HCT116 (cell line): ENCODE results near the gene RBM20. TPM values are rescaled to one million over a fixed set of nuclear protein-coding genes. Genes with fewer than 3 reads are reported as not detected.

Experiments
- ATAC-seq: fragments of 200-7000 bp; cut with Tn5 transposase; 2 replicates; pipeline ENCODE4 v1.9.1; 2020; ENCODE audit warnings: mild to moderate bottlenecking, moderate library complexity
- BruUV-seq: library from RNA; stranded (reverse); fragments of 400-500 nt; replicated peaks from 2 replicates; lab custom pipeline; 2021; lab: Mats Ljungman, UMichigan
- CTCF ChIA-PET: fragments of 300-600 bp; sonication (Branson Sonifier 250); formaldehyde crosslinking; loops from one replicate; lab custom pipeline; 2021; ENCODE audit warnings: antibody characterized with exemption; lab: Charles Lee
- POLR2A ChIA-PET: fragments of 300-600, 350-600 bp; sonication (Branson Sonifier 250); formaldehyde crosslinking; loops from one replicate; lab custom pipeline; 2021; ENCODE audit warnings: antibody characterized with exemption; lab: Charles Lee
- RAD21 ChIA-PET, 2 experiments: fragments of 300-600 bp; sonication (Branson Sonifier 250); formaldehyde crosslinking; loops; one replicate each; lab custom pipeline; 2023; ENCODE audit warnings: low total read pairs in 2 of 2; ENCODE audit not compliant: uncharacterized antibody in 2 of 2, unreplicated experiment in 2 of 2, low non-redundant PET in 1 of 2; lab: Charles Lee
- DNase-seq: peaks from one replicate; pipeline ENCODE4 v3.0.0-alpha.2; 2010; ENCODE audit warnings: low read depth, low spot score
- H2AFZ ChIP-seq: fragments of 200-600 bp; shearing (Covaris generic), sonication (generic); 2 replicates; pipeline ENCODE4 v1.6.1; 2017; ENCODE audit warnings: low read depth, mixed run types, mixed read lengths, antibody characterized with exemption, low read length; ENCODE audit not compliant: poor library complexity, severe bottlenecking
- H3K27ac ChIP-seq: 2 replicates; pipeline ENCODE4 v1.5.1; 2012; ENCODE audit warnings: low read depth, low read length
- H3K27me3 ChIP-seq: fragments of 200-600 bp; sonication (generic); 2 replicates; pipeline ENCODE4 v1.6.1; 2016; ENCODE audit warnings: mixed run types, low read length, mixed read lengths; ENCODE audit not compliant: insufficient read depth
- H3K36me3 ChIP-seq, 2 experiments: fragments of 200-500 bp in 1 of 2; fragments of 200-600 bp in 1 of 2; sonication (Bioruptor generic) in 1 of 2; sonication (generic) in 1 of 2; 2 replicates each; pipeline versions ENCODE4 v1.5.1 to v1.6.1; 2014 to 2016; ENCODE audit warnings: low read length in 2 of 2, inconsistent platforms in 1 of 2, mixed read lengths in 1 of 2, mixed run types in 1 of 2; ENCODE audit not compliant: insufficient read depth in 2 of 2, control insufficient read depth in 1 of 2
- H3K4me1 ChIP-seq, 2 experiments: fragments of 200-600 bp in 1 of 2; sonication (generic) in 1 of 2; 2 replicates each; pipeline versions ENCODE4 v1.5.1 to v1.6.1; 2012 to 2017; ENCODE audit warnings: low read length in 2 of 2, inconsistent platforms in 1 of 2, mild to moderate bottlenecking in 1 of 2, mixed read lengths in 1 of 2, mixed run types in 1 of 2, moderate library complexity in 1 of 2; ENCODE audit not compliant: insufficient read depth in 2 of 2, control insufficient read depth in 1 of 2
- H3K4me2 ChIP-seq: fragments of 200-600 bp; sonication (generic); 2 replicates; pipeline ENCODE4 v1.6.1; 2017; ENCODE audit warnings: mixed run types, low read length, mixed read lengths
- H3K4me3 ChIP-seq, 2 experiments: fragments of 200-600 bp in 1 of 2; sonication (generic) in 1 of 2; replicated peaks in 1 of 2; 2 replicates each; pipeline ENCODE4 v1.5.1; 2011 to 2016; ENCODE audit warnings: low read length in 2 of 2, control low read depth in 1 of 2, low read depth in 1 of 2, mild to moderate bottlenecking in 1 of 2, mixed read lengths in 1 of 2, mixed run types in 1 of 2
- H3K79me2 ChIP-seq: fragments of 200-600 bp; sonication (generic); 2 replicates; pipeline ENCODE4 v1.6.1; 2017; ENCODE audit warnings: mild to moderate bottlenecking, mixed run types, low read length, moderate library complexity, mixed read lengths; ENCODE audit not compliant: insufficient read depth
- H3K9ac ChIP-seq: fragments of 200-600 bp; sonication (generic); 2 replicates; pipeline ENCODE4 v1.6.1; 2016; ENCODE audit warnings: low read length, mixed read lengths
- H3K9me2 ChIP-seq: fragments of 200-600 bp; sonication (generic), shearing (Covaris generic); 2 replicates; pipeline ENCODE4 v1.6.1; 2017; ENCODE audit warnings: mixed run types, mild to moderate bottlenecking, moderate library complexity; ENCODE audit not compliant: insufficient read depth
- H3K9me3 ChIP-seq, 2 experiments: fragments of 200-500 bp in 1 of 2; fragments of 200-600 bp in 1 of 2; sonication (Bioruptor generic) in 1 of 2; sonication (generic) in 1 of 2; 2 replicates each; pipeline ENCODE4 v1.6.1; 2014 to 2017; ENCODE audit warnings: low read length in 2 of 2, mixed read lengths in 2 of 2, inconsistent platforms in 1 of 2, low read depth in 1 of 2, mild to moderate bottlenecking in 1 of 2, mixed run types in 1 of 2, moderate library complexity in 1 of 2; ENCODE audit not compliant: control insufficient read depth in 1 of 2, insufficient read depth in 1 of 2
- H4K20me1 ChIP-seq: fragments of 200-600 bp; sonication (generic), shearing (Covaris generic); 2 replicates; pipeline ENCODE4 v1.6.1; 2017; ENCODE audit warnings: mixed run types, mild to moderate bottlenecking, moderate library complexity; ENCODE audit not compliant: insufficient read depth
- CEBPB ChIP-seq: IDR thresholded peaks from 2 replicates; pipeline ENCODE4 v1.6.1; 2012; ENCODE audit warnings: low read depth
- FOSL1 ChIP-seq: IDR thresholded peaks from 2 replicates; pipeline ENCODE4 v1.6.1; 2012; ENCODE audit warnings: low read depth
- JUND ChIP-seq: IDR thresholded peaks from 2 replicates; pipeline ENCODE4 v1.6.1; 2012
- POLR2AphosphoS5 ChIP-seq: IDR thresholded peaks from 2 replicates; pipeline ENCODE4 v1.6.1; 2011; ENCODE audit warnings: mild to moderate bottlenecking, low read depth, low read length, moderate library complexity
- RAD21 ChIP-seq: IDR thresholded peaks from 2 replicates; pipeline ENCODE4 v1.6.1; 2012; ENCODE audit warnings: low read depth, mild to moderate bottlenecking
- SIN3A ChIP-seq: IDR thresholded peaks from 2 replicates; pipeline ENCODE4 v1.6.1; 2012; ENCODE audit warnings: low read depth
- SP1 ChIP-seq: IDR thresholded peaks from 2 replicates; pipeline ENCODE4 v1.6.1; 2012; ENCODE audit warnings: low read depth
- intact Hi-C: fragments of 100-400 bp; cut with micrococcal nuclease; formaldehyde crosslinking; loops from 2 replicates; pipeline ENCODE4 v1.10.0; 2022
- total RNA-seq: library from RNA; stranded (reverse); gene quantifications from one replicate; pipeline ENCODE4 v1.2.1, GENCODE V29; 2021; ENCODE audit not compliant: unreplicated experiment
- TF ChIP-seq, protein P1 (sequence below): IDR thresholded peaks from 2 replicates; pipeline ENCODE4 v1.6.1; 2011; ENCODE audit warnings: mild to moderate bottlenecking, low read length, moderate library complexity; ENCODE audit not compliant: insufficient replicate concordance; ENCODE audit errors: extremely low read depth
- TF ChIP-seq, protein P2 (sequence below): IDR thresholded peaks from 2 replicates; pipeline ENCODE4 v1.6.1; 2012; ENCODE audit warnings: low read depth

RBM20 gene
- total RNA-seq, 1 experiment from 2014 or later, result 2.0 TPM

DNA sequence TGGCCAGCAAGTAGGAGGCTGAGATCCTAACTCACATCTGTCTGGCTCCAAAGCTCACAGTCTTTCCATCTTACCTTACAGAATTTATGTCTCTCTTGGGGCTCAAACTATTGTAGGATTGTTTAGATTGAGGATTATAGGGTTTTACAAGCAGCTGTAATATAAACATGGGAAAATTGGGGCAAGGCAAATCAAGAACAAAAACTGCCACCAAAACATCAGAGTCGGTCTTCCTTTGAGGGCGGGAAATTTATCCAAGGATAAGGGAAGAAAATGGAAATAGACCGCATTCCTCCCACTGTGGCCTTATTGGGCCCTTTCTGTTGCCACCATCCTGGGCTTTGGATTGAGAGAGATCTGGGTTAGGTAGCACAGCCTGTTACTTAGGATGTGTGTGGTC, 22.5 kb downstream of the RBM20 start:
- no peak for ATAC-seq
- H3K9me2 ChIP-seq, result no peaks in the 10 kb centered on the region
- H2AFZ ChIP-seq, result no peak overlapping the region
- TF ChIP-seq, protein P1, sequence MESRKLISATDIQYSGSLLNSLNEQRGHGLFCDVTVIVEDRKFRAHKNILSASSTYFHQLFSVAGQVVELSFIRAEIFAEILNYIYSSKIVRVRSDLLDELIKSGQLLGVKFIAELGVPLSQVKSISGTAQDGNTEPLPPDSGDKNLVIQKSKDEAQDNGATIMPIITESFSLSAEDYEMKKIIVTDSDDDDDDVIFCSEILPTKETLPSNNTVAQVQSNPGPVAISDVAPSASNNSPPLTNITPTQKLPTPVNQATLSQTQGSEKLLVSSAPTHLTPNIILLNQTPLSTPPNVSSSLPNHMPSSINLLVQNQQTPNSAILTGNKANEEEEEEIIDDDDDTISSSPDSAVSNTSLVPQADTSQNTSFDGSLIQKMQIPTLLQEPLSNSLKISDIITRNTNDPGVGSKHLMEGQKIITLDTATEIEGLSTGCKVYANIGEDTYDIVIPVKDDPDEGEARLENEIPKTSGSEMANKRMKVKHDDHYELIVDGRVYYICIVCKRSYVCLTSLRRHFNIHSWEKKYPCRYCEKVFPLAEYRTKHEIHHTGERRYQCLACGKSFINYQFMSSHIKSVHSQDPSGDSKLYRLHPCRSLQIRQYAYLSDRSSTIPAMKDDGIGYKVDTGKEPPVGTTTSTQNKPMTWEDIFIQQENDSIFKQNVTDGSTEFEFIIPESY, result no peak
- no peak for TF ChIP-seq FOSL1
- TF ChIP-seq SIN3A, result no peak
- TF ChIP-seq JUND, result no peak
- TF ChIP-seq CEBPB, result no peak
- TF ChIP-seq RAD21, result no peak
- no peak for TF ChIP-seq SP1
- no peak for TF ChIP-seq POLR2AphosphoS5
- TF ChIP-seq, protein P2, sequence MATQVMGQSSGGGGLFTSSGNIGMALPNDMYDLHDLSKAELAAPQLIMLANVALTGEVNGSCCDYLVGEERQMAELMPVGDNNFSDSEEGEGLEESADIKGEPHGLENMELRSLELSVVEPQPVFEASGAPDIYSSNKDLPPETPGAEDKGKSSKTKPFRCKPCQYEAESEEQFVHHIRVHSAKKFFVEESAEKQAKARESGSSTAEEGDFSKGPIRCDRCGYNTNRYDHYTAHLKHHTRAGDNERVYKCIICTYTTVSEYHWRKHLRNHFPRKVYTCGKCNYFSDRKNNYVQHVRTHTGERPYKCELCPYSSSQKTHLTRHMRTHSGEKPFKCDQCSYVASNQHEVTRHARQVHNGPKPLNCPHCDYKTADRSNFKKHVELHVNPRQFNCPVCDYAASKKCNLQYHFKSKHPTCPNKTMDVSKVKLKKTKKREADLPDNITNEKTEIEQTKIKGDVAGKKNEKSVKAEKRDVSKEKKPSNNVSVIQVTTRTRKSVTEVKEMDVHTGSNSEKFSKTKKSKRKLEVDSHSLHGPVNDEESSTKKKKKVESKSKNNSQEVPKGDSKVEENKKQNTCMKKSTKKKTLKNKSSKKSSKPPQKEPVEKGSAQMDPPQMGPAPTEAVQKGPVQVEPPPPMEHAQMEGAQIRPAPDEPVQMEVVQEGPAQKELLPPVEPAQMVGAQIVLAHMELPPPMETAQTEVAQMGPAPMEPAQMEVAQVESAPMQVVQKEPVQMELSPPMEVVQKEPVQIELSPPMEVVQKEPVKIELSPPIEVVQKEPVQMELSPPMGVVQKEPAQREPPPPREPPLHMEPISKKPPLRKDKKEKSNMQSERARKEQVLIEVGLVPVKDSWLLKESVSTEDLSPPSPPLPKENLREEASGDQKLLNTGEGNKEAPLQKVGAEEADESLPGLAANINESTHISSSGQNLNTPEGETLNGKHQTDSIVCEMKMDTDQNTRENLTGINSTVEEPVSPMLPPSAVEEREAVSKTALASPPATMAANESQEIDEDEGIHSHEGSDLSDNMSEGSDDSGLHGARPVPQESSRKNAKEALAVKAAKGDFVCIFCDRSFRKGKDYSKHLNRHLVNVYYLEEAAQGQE, result no peak
- TF ChIP-seq, all 23 proteins: peak for 0
- H3K9me3 ChIP-seq, result no peaks in the 10 kb centered on the region
- no peak overlapping the region for H3K4me2 ChIP-seq
- H3K27ac ChIP-seq, result no peak overlapping the region
- ChIA-PET POLR2A (no interaction called here), RAD21 (no interaction called here), CTCF (no interaction called here)
- no peak overlapping the region for H3K9ac ChIP-seq
- no peak overlapping the region for H3K4me3 ChIP-seq
- no peaks in the 10 kb centered on the region for H4K20me1 ChIP-seq
- peaks cover 17 to 31% of the 10 kb centered on the region in 2 experiments for H3K4me1 ChIP-seq
- intact Hi-C loops, result no loop called here
- H3K36me3 ChIP-seq, result no peaks in the 10 kb centered on the region
- no peak for DNase-seq
- no TSS peak for BruUV-seq
- no peaks in the 10 kb centered on the region for H3K27me3 ChIP-seq
- no peaks in the 10 kb centered on the region for H3K79me2 ChIP-seq
